Mesenchymal stem cell (in vitro differentiated cells and primary cell): ENCODE measurements around the gene TOB1. TPM values are rescaled to one million over a fixed set of nuclear protein-coding genes. Genes with fewer than 3 reads are reported as not detected.
A peak's percentile ranks its signal among the peaks of the same experiment; 100 is the strongest.

Experiments
- DNase-seq: peaks from one replicate; pipeline ENCODE4 v3.0.0-alpha.2; 2013
- H2AFZ ChIP-seq: one replicate; pipeline ENCODE4 v1.6.1; 2013; ENCODE audit warnings: low read depth, mild to moderate bottlenecking, control low read depth, inconsistent platforms, low read length, moderate library complexity
- H2AK5ac ChIP-seq: 2 replicates; pipeline ENCODE4 v1.6.1; 2013; ENCODE audit warnings: low read length, moderate library complexity, mild to moderate bottlenecking, inconsistent platforms; ENCODE audit not compliant: severe bottlenecking
- H2BK120ac ChIP-seq: one replicate; pipeline ENCODE4 v1.6.1; 2013; ENCODE audit warnings: low read depth, mild to moderate bottlenecking, inconsistent platforms, low read length, moderate library complexity
- H2BK12ac ChIP-seq, 2 experiments: one replicate each; pipeline ENCODE4 v1.6.1; 2013; ENCODE audit warnings: inconsistent platforms in 2 of 2, low read length in 2 of 2, mild to moderate bottlenecking in 2 of 2, moderate library complexity in 2 of 2, control low read depth in 1 of 2
- H2BK15ac ChIP-seq: one replicate; pipeline ENCODE4 v1.6.1; 2013; ENCODE audit warnings: mild to moderate bottlenecking, low read depth, inconsistent platforms; ENCODE audit not compliant: poor library complexity, severe bottlenecking
- H2BK5ac ChIP-seq: 2 replicates; pipeline ENCODE4 v1.6.1; 2013; ENCODE audit warnings: low read depth, mild to moderate bottlenecking, low read length, control low read depth, inconsistent platforms; ENCODE audit not compliant: poor library complexity, severe bottlenecking
- H3K14ac ChIP-seq, 2 experiments: one replicate each; pipeline ENCODE4 v1.6.1; 2013; ENCODE audit warnings: inconsistent platforms in 2 of 2, low read length in 2 of 2, control low read depth in 1 of 2, mild to moderate bottlenecking in 1 of 2, moderate library complexity in 1 of 2
- H3K18ac ChIP-seq, 2 experiments: one replicate each; pipeline ENCODE4 v1.6.1; 2013; ENCODE audit warnings: inconsistent platforms in 2 of 2, low read length in 2 of 2, control low read depth in 1 of 2, low read depth in 1 of 2, mild to moderate bottlenecking in 1 of 2
- H3K23ac ChIP-seq, 2 experiments: one replicate each; pipeline ENCODE4 v1.6.1; 2013; ENCODE audit warnings: inconsistent platforms in 2 of 2, low read length in 2 of 2, mild to moderate bottlenecking in 2 of 2, moderate library complexity in 2 of 2, control low read depth in 1 of 2
- H3K27ac ChIP-seq: 2 replicates; pipeline ENCODE4 v1.5.1; 2013; ENCODE audit warnings: mild to moderate bottlenecking, moderate library complexity, low read length, control low read depth, inconsistent platforms; ENCODE audit not compliant: poor library complexity, severe bottlenecking
- H3K27me3 ChIP-seq, 2 experiments: 2 replicates each; pipeline versions ENCODE4 v1.6.1 to v1.7.0; 2013; ENCODE audit warnings: low read length in 2 of 2, mild to moderate bottlenecking in 2 of 2, moderate library complexity in 2 of 2, control low read depth in 1 of 2, inconsistent platforms in 1 of 2; ENCODE audit not compliant: control insufficient read depth in 1 of 2, insufficient read depth in 1 of 2
- H3K36me3 ChIP-seq, 2 experiments: 2 replicates each; pipeline versions ENCODE4 v1.6.1 to v1.7.0; 2013; ENCODE audit warnings: low read length in 2 of 2, control low read depth in 1 of 2, inconsistent platforms in 1 of 2, low read depth in 1 of 2, mild to moderate bottlenecking in 1 of 2; ENCODE audit not compliant: insufficient read depth in 2 of 2, control insufficient read depth in 1 of 2
- H3K4ac ChIP-seq, 2 experiments: one replicate each; pipeline ENCODE4 v1.6.1; 2013; ENCODE audit warnings: inconsistent platforms in 2 of 2, low read length in 2 of 2, mild to moderate bottlenecking in 2 of 2, moderate library complexity in 2 of 2, control low read depth in 1 of 2, low read depth in 1 of 2
- H3K4me1 ChIP-seq: 2 replicates; pipeline ENCODE4 v1.6.1; 2013; ENCODE audit warnings: low read depth, low read length, control low read depth; ENCODE audit not compliant: control insufficient read depth, insufficient read depth
- H3K4me2 ChIP-seq: 2 replicates; pipeline ENCODE4 v1.6.1; 2013; ENCODE audit warnings: low read length, mild to moderate bottlenecking, inconsistent platforms; ENCODE audit not compliant: poor library complexity, severe bottlenecking
- H3K4me3 ChIP-seq, 2 experiments: 2 replicates each; pipeline versions ENCODE4 v1.5.1 to v1.7.0; 2013; ENCODE audit warnings: low read length in 2 of 2, mild to moderate bottlenecking in 2 of 2, control low read depth in 1 of 2, low read depth in 1 of 2; ENCODE audit not compliant: insufficient read depth in 1 of 2
- H3K79me1 ChIP-seq: replicated peaks from 2 replicates; pipeline ENCODE4 v1.6.1; 2013; ENCODE audit warnings: mild to moderate bottlenecking, control low read depth, low read length, inconsistent platforms; ENCODE audit not compliant: poor library complexity, severe bottlenecking
- H3K9ac ChIP-seq: 2 replicates; pipeline ENCODE4 v1.7.0; 2013; ENCODE audit warnings: mild to moderate bottlenecking, low read length, moderate library complexity
- H3K9me3 ChIP-seq: 2 replicates; pipeline ENCODE4 v1.7.0; 2013; ENCODE audit warnings: mild to moderate bottlenecking, low read length; ENCODE audit not compliant: control insufficient read depth
- H4K8ac ChIP-seq: one replicate; pipeline ENCODE4 v1.6.1; 2013; ENCODE audit warnings: inconsistent platforms, mild to moderate bottlenecking, low read length, moderate library complexity
- H4K91ac ChIP-seq: one replicate; pipeline ENCODE4 v1.6.1; 2013; ENCODE audit warnings: mild to moderate bottlenecking, low read length, inconsistent platforms
- WGBS: methylation state at CpG from one replicate; pipeline ENCODE4 v1.1.7; 2013; ENCODE audit warnings: mixed read lengths; 5-methylcytosine and 5-hydroxymethylcytosine counted together
- polyA plus RNA-seq, 2 experiments: library from polyadenylated mRNA; stranded (reverse); fragments of 200-250 nt; gene quantifications; one replicate each; pipeline ENCODE4 v1.2.3, GENCODE V29; 2013

The TOB1 gene
- polyA plus RNA-seq (2013, experiment 1 of 2), result 78.1 TPM
- 81.9 TPM for polyA plus RNA-seq (2013, experiment 2 of 2)

- H2AK5ac ChIP-seq, result peak within 1 kb of the TSS; percentile 88
- H3K4me3 ChIP-seq, result peak within 1 kb of the TSS; percentile 86 to 92
- peak within 1 kb of the TSS; percentile 82 for H2BK120ac ChIP-seq
- peak within 1 kb of the TSS; percentile 99 for H4K91ac ChIP-seq
- peak within 1 kb of the TSS; percentile 66 for H2AFZ ChIP-seq
- H2BK12ac ChIP-seq, result peak within 1 kb of the TSS; percentile 87 to 89
- peak within 1 kb of the TSS; percentile 96 for H2BK15ac ChIP-seq
- peak within 1 kb of the TSS; percentile 90 to 97 for H3K4ac ChIP-seq
- no peaks in the 10 kb centered on the region for H3K79me1 ChIP-seq
- peak within 1 kb of the TSS; percentile 100 for H3K27ac ChIP-seq
- peak within 1 kb of the TSS; percentile 87 to 91 for H3K14ac ChIP-seq
- peaks cover 6 to 26% of the 10 kb centered on the region in 2 experiments for H3K36me3 ChIP-seq
- H3K18ac ChIP-seq, result peak within 1 kb of the TSS; percentile 92 to 99
- DNase-seq, result peak; percentile 98
- no peaks in the 10 kb centered on the region for H3K27me3 ChIP-seq
- peaks cover 4% of the 10 kb centered on the region for H3K4me1 ChIP-seq
- H3K23ac ChIP-seq, result peak within 1 kb of the TSS; percentile 90 to 96
- H3K9ac ChIP-seq, result peak within 1 kb of the TSS; percentile 97
- under 1% methylated on average over 75 of the region's 75 CpGs for WGBS
- H3K4me2 ChIP-seq, result peak within 1 kb of the TSS; percentile 91
- H3K9me3 ChIP-seq, result no peaks in the 10 kb centered on the region
- peak within 1 kb of the TSS; percentile 94 for H4K8ac ChIP-seq
- H2BK5ac ChIP-seq, result peak within 1 kb of the TSS; percentile 84
Measured at GRCh38 chr17:50866261-50866949, at the start of gene TOB1. Gene TOB1 (minus strand): TSS chr17:50866354. CDS start chr17:50864017, 2,337 bp downstream.

- Histone ChIP-seq H2BK120ac (no peak overlapping the region), H2AFZ (no peak overlapping the region), H3K18ac (no peak overlapping the region), H3K4me1 (peaks cover 34% of the 10 kb centered on the region), H3K36me3 (no peaks in the 10 kb centered on the region), H3K14ac (no peak overlapping the region), H2AK5ac (no peak overlapping the region), H3K27me3 (peaks cover 0 to 7% of the 10 kb centered on the region in 2 experiments), H3K4me3 (no peak overlapping the region), H3K79me1 (no peaks in the 10 kb centered on the region), H2BK15ac (no peak overlapping the region), H3K23ac (no peak overlapping the region), H4K8ac (peak overlapping the region; percentile 36), H4K91ac (no peak overlapping the region), H3K27ac (no peak overlapping the region), H3K9me3 (no peaks in the 10 kb centered on the region), H3K4ac (no peak overlapping the region), H2BK12ac (no peak overlapping the region), H3K9ac (no peak overlapping the region), H2BK5ac (no peak overlapping the region), H3K4me2 (no peak overlapping the region)
- WGBS, result 84% methylated on average over 9 of the region's 11 CpGs
- DNase-seq, result no peak
Measured at GRCh38 chr17:50914505-50915063, 48.4 kb upstream of the TOB1 start.

- Histone ChIP-seq H3K4ac (no peak overlapping the region), H4K91ac (no peak overlapping the region), H3K23ac (no peak overlapping the region), H3K79me1 (no peaks in the 10 kb centered on the region), H3K4me2 (no peak overlapping the region), H3K27me3 (peaks cover 0 to 16% of the 10 kb centered on the region in 2 experiments), H2AFZ (no peak overlapping the region), H2BK12ac (no peak overlapping the region), H3K9me3 (no peaks in the 10 kb centered on the region), H2BK15ac (no peak overlapping the region), H3K14ac (no peak overlapping the region), H3K4me1 (peaks cover 29% of the 10 kb centered on the region), H2AK5ac (no peak overlapping the region), H3K4me3 (no peak overlapping the region), H3K27ac (no peak overlapping the region), H4K8ac (no peak overlapping the region), H2BK120ac (no peak overlapping the region), H2BK5ac (no peak overlapping the region), H3K18ac (no peak overlapping the region), H3K9ac (no peak overlapping the region), H3K36me3 (no peaks in the 10 kb centered on the region)
- WGBS, result 73% methylated on average over 2 of the region's 2 CpGs
- DNase-seq, result no peak
Measured at GRCh38 chr17:50913120-50913519, 47.0 kb upstream of the TOB1 start.

GRCh38 chr17:50911890-50912289, 45.7 kb upstream of the TOB1 start:
- DNase-seq, result no peak
- H3K9ac ChIP-seq, result no peak overlapping the region
- H3K27ac ChIP-seq, result no peak overlapping the region
- peaks cover 26% of the 10 kb centered on the region for H3K4me1 ChIP-seq
- H4K8ac ChIP-seq, result no peak overlapping the region
- H3K79me1 ChIP-seq, result no peaks in the 10 kb centered on the region
- no peaks in the 10 kb centered on the region for H3K36me3 ChIP-seq
- H3K14ac ChIP-seq, result no peak overlapping the region
- H2BK5ac ChIP-seq, result no peak overlapping the region
- no peak overlapping the region for H3K4me2 ChIP-seq
- no peak overlapping the region for H2AK5ac ChIP-seq
- no peak overlapping the region for H3K4ac ChIP-seq
- no peak overlapping the region for H3K23ac ChIP-seq
- H2BK15ac ChIP-seq, result no peak overlapping the region
- WGBS, result 65% methylated on average over 4 of the region's 4 CpGs
- H3K4me3 ChIP-seq, result no peak overlapping the region
- no peaks in the 10 kb centered on the region for H3K9me3 ChIP-seq
- peaks cover 0 to 19% of the 10 kb centered on the region in 2 experiments for H3K27me3 ChIP-seq
- no peak overlapping the region for H3K18ac ChIP-seq
- H2AFZ ChIP-seq, result no peak overlapping the region
- no peak overlapping the region for H2BK120ac ChIP-seq
- H2BK12ac ChIP-seq, result no peak overlapping the region
- H4K91ac ChIP-seq, result no peak overlapping the region
